Amygdala (tissue), 56 donors: ENCODE measurements around the gene COPG1.

Source experiments
- DNase-seq, 56 donors: peaks; one replicate each; lab custom pipeline; 2025; lab: John Stamatoyannopoulos, UW

Gene COPG1

GRCh38 chr3:129325383-129325782, 76.0 kb downstream of the COPG1 start:
- no peak for DNase-seq

GRCh38 chr3:129326138-129326537, 76.7 kb downstream of the COPG1 start:
- DNase-seq, result no peak

GRCh38 chr3:129326595-129326994, 77.2 kb downstream of the COPG1 start:
- DNase-seq, result no peak
